ENCODE results near the gene KLHDC4. TPM values are rescaled to one million over a fixed set of nuclear protein-coding genes. Genes with fewer than 3 reads are reported as not detected.
A peak's percentile ranks its signal among the peaks of the same experiment; 100 is the strongest.
"Not testable (repeated sequence)": the region's sequence is repeated elsewhere in the genome, so short reads cannot be mapped to it uniquely, and the experiment has no call there.

Gene KLHDC4
- total and polyA plus RNA-seq, 12 donors = 7.8 to 31.7 (median 13.5) TPM

- H3K9me3 ChIP-seq = no peaks in the 10 kb centered on the region
- H3K36me3 ChIP-seq = peaks cover 0 to 60% (median 0%) of the 10 kb centered on the region in 9 donors
- ATAC-seq = no peak
- TF ChIP-seq CTCF (IDR thresholded peaks at IDR 0.05) = no peak
- H3K4me3 ChIP-seq = no peak overlapping the region
- H3K27me3 ChIP-seq = no peaks in the 10 kb centered on the region
- 95 to 97% methylated on average over 24 of the region's 24 CpGs for WGBS, 2 donors
- intact Hi-C loops (cut with DNase I) = no loop called here
- H3K4me1 ChIP-seq = peaks cover 0 to 12% (median 9%) of the 10 kb centered on the region in 9 donors
- no peak overlapping the region for H3K27ac ChIP-seq
- no peak for DNase-seq
Measured at GRCh38 chr16:87720446-87720845, 45.3 kb downstream of the KLHDC4 start.

- H3K27me3 ChIP-seq; H3K4me3 ChIP-seq; H3K27ac ChIP-seq; H3K9me3 ChIP-seq; ATAC-seq; DNase-seq; intact Hi-C loops (cut with DNase I): not testable (repeated sequence)
- Histone ChIP-seq H3K4me1 (peaks cover 0 to 12% (median 10%) of the 10 kb centered on the region in 9 donors), H3K36me3 (peaks cover 0 to 74% (median 4%) of the 10 kb centered on the region in 9 donors)
- 94 to 97% methylated on average over 27 to 28 of the region's 28 CpGs for WGBS, 2 donors
Measured at GRCh38 chr16:87718831-87719230, 47.0 kb downstream of the KLHDC4 start.

GRCh38 chr16:87715658-87716057, 50.1 kb downstream of the KLHDC4 start:
- intact Hi-C loops (cut with DNase I) = no loop called here
- H3K27ac ChIP-seq = no peak overlapping the region
- no peaks in the 10 kb centered on the region for H3K27me3 ChIP-seq
- H3K4me3 ChIP-seq = no peak overlapping the region
- no peak for DNase-seq
- peaks cover 0 to 12% (median 0%) of the 10 kb centered on the region in 9 donors for H3K4me1 ChIP-seq
- H3K9me3 ChIP-seq = no peaks in the 10 kb centered on the region
- H3K36me3 ChIP-seq = peaks cover 0 to 78% (median 14%) of the 10 kb centered on the region in 9 donors
- TF ChIP-seq CTCF (IDR thresholded peaks at IDR 0.05) = no peak
- no peak for ATAC-seq
- 95 to 96% methylated on average over 12 of the region's 12 CpGs for WGBS, 2 donors

- WGBS, 2 donors = 96 to 97% methylated on average over 16 of the region's 16 CpGs
- no peak for ATAC-seq
- no peak for DNase-seq
- Histone ChIP-seq H3K36me3 (peaks cover 0 to 78% (median 14%) of the 10 kb centered on the region in 9 donors), H3K27ac (no peak overlapping the region), H3K4me3 (no peak overlapping the region), H3K4me1 (peaks cover 0 to 12% (median 0%) of the 10 kb centered on the region in 9 donors), H3K27me3 (no peaks in the 10 kb centered on the region), H3K9me3 (no peaks in the 10 kb centered on the region)
- intact Hi-C loops (cut with DNase I) = no loop called here
- no peak for TF ChIP-seq CTCF (IDR thresholded peaks at IDR 0.05)
Measured at GRCh38 chr16:87715231-87715630, 50.6 kb downstream of the KLHDC4 start.

GRCh38 chr16:87713451-87714229, 52.1 kb downstream of the KLHDC4 start:
- ATAC-seq (no peak), DNase-seq (no peak)
- H3K36me3 ChIP-seq = peaks cover 0 to 86% (median 22%) of the 10 kb centered on the region in 9 donors
- H3K4me1 ChIP-seq = peaks cover 0 to 12% (median 0%) of the 10 kb centered on the region in 9 donors
- intact Hi-C loops (cut with DNase I) = no loop called here
- H3K4me3 ChIP-seq = no peak overlapping the region
- WGBS, 2 donors = 95% methylated on average over 19 of the region's 19 CpGs
- no peaks in the 10 kb centered on the region for H3K27me3 ChIP-seq
- no peaks in the 10 kb centered on the region for H3K9me3 ChIP-seq
- TF ChIP-seq CTCF (IDR thresholded peaks at IDR 0.05) = no peak
- peak overlapping the region in 1 of 10 donors; percentile 3 for H3K27ac ChIP-seq

Data from heart right ventricle (tissue), 16 donors.